ENCODE data around the gene ADAM30.

Gene ADAM30

DNA sequence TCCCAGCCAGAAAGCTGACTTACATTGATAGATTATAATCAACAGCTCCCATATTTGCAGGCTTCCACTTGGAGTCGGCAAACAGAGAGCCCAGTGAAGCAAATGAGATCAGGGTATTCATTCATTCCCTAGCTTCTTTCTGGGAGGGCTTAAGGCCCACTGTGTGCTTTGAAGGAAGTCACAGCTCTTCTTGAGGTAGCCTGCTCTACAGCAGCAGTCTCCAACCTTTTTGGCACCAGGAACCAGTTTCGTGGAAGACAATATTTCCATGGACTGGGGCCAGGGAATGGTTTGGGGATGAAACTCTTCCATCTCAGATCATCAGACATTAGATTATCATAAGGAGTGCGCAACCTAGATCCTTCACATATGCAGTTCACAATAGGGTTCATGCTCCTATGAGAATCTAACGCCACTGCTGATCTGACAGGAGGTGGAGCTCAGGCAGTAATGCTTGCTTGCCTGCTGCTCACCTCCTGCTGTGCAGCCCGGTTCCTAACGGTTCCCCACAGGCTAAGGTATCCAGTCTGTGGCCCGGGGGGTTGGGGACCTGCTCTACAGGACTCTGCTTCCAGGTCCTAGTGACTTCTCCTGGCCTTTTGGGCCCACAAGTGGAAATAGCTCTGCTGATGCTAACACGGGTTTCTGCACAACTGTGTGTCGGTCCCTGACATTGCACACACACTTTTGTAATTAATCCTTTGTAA, 13.7 kb upstream of the ADAM30 start:
- no peak for DNase-seq (ENCODE audit: low read depth in 2 of 3, low spot score in 1 of 3)

- DNase-seq (ENCODE audit: low read depth in 2 of 3, low spot score in 1 of 3) = no peak
These were observed 12.3 kb upstream of the ADAM30 start for GRCh38 chr1:119908661-119909060.

DNA sequence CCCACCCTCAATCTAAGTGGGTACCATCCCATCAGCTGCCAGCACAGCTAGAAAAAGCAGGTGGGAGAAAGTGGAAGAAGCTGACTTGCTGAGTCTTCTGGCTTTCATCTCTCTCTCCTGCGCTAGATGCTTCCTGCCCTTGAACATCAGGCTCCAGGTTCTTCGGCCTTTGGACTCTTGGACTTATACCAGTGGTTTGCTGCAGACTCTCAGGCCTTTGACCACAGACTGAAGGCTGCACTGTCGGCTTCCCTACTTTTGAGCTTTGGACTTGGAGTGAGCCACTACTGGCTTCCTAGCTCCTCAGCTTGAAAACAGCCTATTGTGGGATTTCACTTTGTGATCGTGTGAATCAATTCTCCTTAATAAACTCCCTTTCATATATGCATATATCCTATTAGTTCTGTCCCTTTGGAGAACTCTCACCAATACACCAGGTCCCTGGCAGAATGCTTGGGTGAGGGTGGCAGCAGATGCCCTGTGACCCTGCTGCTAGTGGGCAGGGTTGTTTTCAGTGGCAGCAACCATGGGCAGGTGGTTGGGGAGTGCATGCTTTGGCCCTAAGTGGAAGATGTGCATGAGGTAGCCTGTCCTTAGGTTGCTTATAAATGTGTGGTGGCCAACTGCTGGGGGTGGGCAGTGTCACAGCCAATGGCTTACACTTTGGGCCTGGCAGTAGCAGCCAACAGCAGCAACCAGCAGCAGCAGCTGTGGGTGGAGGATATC, 10.8 kb upstream of the ADAM30 start:
- DNase-seq (ENCODE audit: low read depth in 2 of 3, low spot score in 1 of 3) = no peak

GRCh38 chr1:119903443-119903835, 7.1 kb upstream of the ADAM30 start:
- no peak for DNase-seq (ENCODE audit: low read depth in 2 of 3, low spot score in 1 of 3)

DNA sequence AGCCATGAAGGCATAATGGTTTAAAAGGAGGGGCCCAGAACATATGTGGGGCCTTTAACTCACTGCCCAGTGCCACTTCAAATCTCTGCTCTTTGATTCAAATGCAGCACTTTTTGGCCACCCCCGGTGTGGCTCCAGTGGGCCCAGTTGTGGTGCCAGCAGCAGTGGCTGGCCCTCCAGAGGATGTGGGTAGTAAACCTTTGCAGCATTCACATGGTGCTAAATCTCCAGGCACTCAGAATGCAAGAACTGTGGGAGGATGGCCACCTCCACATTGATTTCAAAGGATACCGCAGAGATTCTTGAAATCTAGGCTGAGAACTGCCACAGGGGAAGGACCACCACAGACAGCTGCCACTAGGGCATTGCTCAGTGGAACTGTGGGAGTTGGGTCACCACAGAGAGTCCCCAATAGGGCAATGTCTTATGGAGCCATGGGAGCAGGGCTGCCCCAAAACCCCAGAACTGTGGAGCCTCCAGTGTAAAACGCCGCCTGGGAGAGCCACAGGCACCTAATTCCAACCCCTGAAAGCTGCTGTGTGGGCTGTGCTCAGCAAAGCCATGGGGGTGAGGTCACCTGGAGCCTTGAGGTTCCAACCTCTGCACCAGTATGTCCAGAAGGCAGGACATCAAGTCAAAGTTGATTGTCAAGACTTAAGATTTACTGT, 6.6 kb upstream of the ADAM30 start:
- DNase-seq (ENCODE audit: low read depth in 2 of 3, low spot score in 1 of 3) = no peak

- DNase-seq (ENCODE audit: low read depth in 2 of 3, low spot score in 1 of 3) = no peak
These were observed 2.8 kb upstream of the ADAM30 start for GRCh38 chr1:119898981-119899720.

DNA sequence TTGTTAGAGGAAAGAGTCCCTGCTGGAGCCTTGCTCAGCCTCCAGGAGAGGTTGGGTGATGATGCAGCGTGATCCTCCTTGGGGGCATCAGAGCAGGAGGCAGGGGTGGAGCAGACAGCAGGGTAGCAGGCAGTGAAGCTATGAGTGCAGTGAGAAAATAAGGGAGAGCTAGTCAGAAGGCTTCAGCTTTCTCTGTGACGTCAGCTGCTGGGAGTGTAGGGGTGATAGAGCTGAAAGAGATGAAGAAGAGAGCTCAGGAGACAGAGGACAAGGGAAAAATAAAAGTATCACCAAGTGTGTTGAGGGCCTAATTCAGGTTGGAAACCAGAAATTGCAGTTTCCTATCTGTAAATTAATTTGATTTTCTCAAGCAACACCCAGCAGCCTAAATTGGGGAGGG, 2.2 kb upstream of the ADAM30 start:
- no peak for DNase-seq (ENCODE audit: low read depth in 2 of 3, low spot score in 1 of 3)

DNA sequence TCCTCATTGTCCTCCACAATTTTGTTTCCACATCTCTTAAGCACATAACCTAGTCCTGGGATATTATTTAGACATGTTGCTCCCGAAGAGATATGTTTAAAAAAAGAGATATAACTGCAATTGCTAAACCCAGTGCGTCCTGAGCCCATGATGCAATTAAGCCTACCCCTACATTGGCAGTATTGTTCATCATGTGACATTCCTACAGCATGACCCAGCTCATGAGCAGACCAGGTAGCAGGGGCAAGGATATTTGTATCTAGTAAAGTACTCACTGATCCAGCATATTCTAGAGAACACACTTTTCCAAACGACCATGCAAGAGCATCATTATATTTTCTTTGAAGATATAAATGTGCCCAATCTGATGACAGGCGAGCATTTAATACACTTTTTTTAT, 1.2 kb downstream of the ADAM30 start:
- DNase-seq (ENCODE audit: low read depth in 2 of 3, low spot score in 1 of 3) = no peak

GRCh38 chr1:119893827-119894700, 2.3 kb downstream of the ADAM30 start:
- no peak for DNase-seq (ENCODE audit: low read depth in 2 of 3, low spot score in 1 of 3)

DNA sequence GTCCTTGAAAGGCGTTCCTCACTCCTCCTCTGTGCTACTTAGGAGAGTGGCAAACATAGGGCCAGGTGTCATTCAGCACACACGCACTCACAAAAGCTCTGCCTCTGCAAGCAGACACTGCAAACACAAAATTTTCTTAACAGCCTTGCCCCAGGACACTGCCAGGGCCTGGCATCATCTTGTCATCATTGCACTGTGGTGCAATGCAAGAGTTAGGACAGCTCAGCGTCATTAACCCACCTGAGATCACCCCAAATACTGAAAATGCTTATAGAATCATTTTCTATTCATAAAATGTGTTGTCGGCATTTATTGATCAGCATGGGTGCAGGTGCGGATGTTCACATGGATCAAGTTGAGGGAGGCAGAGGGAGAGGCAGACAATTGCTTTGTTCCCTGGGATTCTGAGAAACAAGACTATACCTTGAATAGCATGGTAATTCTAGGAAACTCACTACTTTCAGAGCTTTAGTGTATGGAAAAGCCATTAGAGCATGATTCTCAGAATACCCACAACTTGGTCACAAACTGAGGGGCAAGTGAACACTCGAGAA, 3.0 kb downstream of the ADAM30 start:
- DNase-seq (ENCODE audit: low read depth in 2 of 3, low spot score in 1 of 3) = no peak

- DNase-seq (ENCODE audit: low read depth in 2 of 3, low spot score in 1 of 3) = no peak
These were observed 4.9 kb downstream of the ADAM30 start for GRCh38 chr1:119891386-119891785.

DNA sequence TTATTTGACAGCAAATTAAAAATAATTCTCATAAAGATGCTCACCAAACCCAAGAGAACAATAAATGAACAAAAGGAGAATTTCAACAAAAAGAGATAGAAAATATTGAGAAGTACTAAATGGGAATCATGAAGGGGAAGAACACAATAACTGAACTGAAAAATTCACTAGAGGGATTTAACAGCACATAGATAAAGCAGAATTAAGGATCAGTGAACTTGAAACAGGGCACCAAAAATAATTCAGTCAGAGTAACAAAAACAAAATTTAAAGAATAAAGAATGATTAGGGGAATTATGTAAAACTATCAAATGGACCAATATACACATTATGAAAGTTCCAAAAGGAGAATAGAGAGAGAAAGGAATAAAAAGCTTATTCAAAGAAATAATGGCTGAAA, 7.8 kb downstream of the ADAM30 start:
- no peak for DNase-seq (ENCODE audit: low read depth in 2 of 3, low spot score in 1 of 3)

DNA sequence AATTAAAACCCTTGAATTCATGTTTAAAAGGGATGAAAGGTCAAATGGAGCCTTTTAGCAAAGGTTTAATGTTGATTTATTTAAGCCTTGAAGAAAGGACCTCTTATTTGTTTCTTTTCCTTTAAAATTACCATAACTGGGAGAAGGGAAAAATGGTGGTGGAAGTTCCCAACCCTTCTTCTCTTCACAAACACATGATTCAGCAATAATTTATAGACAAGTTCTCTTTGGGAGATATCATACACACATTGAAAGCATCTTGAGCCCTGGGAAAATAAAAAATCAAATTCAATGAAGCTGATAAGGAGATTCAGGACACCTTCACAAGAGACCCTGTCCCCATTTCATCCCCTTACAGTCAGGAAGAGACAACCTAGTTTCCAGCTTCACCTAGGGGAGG, 8.9 kb downstream of the ADAM30 start:
- DNase-seq (ENCODE audit: low read depth in 2 of 3, low spot score in 1 of 3) = no peak

DNA sequence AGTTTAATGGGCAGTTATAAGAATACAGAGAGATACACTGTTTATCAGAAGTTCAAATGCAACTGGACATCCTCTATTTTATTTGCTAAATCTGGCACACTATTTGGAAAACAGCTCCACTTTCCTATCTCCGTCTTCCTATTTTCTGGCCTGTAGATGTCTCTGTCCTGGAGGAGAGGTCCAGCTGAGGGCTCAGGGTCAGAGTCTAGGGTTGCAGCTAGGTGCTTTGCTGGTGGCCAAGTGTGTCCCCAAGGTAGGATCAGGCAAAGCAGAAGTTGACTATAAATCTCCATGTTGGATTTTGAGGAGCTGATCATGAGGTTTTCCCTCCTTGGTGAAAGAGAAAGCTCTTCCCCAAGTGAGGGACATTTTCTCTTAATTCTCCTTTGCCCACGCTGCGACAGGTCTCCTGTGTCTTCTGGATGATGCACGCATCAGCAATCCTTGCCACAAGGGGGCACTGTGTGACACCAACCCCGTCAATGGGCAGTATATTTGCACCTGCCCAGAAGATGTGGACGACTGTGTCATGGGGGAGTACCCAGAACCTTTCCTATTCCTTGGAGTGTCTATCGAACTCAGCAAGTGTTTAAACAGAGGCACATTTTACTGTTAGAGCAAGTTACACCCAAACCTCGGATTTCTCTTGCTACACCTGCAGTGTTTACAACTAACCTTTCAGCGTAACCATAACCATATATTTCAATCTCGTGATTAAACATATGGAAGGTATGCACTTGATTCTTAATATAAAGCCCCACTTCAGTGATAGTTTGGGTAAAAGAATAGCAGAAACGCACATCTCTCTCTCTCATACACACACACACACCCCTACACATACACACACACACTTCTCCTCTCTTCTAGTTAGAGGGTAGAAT, 10.2 kb downstream of the ADAM30 start:
- peak; percentile 33 to 53 (median 49) for DNase-seq (ENCODE audit: low read depth in 2 of 3, low spot score in 1 of 3)

DNA sequence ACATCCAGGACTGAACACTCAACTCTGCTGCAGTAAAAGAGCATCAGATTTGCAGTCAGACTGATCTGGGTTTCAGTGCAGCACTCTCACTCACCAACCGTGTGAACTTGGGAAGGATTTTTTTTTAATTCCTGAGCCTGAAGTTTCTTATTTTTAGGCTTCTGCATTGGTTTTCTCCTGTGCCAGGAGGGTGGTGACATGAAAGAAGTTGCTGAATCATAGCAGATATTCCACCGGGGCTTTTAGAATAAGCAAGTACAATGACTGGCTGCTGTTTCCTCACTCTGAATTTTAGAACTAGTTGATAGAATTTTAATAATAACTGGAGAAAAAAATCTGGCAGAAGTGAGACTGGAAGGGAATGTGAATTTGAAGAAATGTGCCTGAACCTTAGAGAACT, 11.6 kb downstream of the ADAM30 start:
- no peak for DNase-seq (ENCODE audit: low read depth in 2 of 3, low spot score in 1 of 3)

GRCh38 chr1:119883826-119884225, 12.5 kb downstream of the ADAM30 start:
- DNase-seq (ENCODE audit: low read depth in 2 of 3, low spot score in 1 of 3) = no peak

DNA sequence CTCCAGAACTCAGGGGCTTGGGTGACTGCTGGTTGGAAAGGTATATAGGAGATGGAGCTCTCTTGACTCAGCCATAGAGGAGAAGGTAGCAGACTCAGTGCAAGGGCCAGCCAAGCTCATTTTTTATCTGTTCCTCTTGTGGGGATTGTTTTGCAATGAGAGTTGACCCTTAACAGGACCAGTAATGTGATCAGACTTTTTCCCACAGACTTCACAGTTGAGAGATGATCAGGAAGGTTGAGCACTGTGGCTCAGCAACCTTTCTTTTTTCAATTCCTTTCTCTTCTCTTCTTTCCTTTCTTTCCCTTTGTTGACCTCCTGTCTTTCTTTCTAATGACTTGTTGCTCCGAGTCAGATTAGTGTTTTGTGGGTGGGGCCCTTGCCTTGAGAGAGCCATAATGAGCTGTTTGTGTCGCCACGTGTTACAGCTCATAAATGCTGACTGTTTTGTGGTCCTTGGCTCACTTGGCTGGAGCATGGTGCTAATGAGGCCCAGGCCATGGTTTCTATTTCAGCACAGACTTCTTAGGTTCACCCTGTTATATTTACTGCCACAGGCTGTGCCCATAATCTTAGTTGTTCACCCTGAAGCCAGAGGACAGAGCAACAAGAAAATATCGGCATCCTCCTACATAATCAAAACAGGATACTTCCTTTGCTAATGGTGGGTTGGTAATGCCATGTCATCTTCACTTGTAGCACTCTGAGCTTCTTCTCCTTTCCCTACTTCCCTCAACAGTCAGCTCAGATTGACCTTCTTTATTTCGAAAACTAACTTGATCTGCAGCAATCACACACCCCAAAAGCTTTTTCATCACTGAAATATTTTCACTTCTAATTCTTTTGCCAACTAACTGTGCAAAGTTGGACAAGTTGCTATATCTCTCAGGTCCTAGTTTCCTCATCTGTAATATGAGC, 13.9 kb downstream of the ADAM30 start:
- no peak for DNase-seq (ENCODE audit: low read depth in 2 of 3, low spot score in 1 of 3)
